NCI-H1417 treated with DMSO at 0.1 percent for 48 hours (cell line): ENCODE measurements around the gene TET1.
"Not testable (repeated sequence)": the region's sequence is repeated elsewhere in the genome, so short reads cannot be mapped to it uniquely, and the experiment has no call there.

Source experiments
- DNase-seq: peaks from one replicate; lab custom pipeline; 2025; lab: John Stamatoyannopoulos, UW

Gene TET1

GRCh38 chr10:68611227-68611626 lies 51.1 kb downstream of the TET1 start:
- no peak for DNase-seq

GRCh38 chr10:68613974-68614373 lies 53.8 kb downstream of the TET1 start:
- not testable (repeated sequence) for DNase-seq

- not testable (repeated sequence) for DNase-seq
Measured at GRCh38 chr10:68617691-68618090, 57.6 kb downstream of the TET1 start.

GRCh38 chr10:68618234-68618633 lies 58.1 kb downstream of the TET1 start:
- DNase-seq: no peak

- DNase-seq: no peak
Measured at GRCh38 chr10:68619595-68619994, 59.5 kb downstream of the TET1 start.

GRCh38 chr10:68625316-68625921 lies 65.3 kb downstream of the TET1 start:
- DNase-seq: no peak

- DNase-seq: no peak
Measured at GRCh38 chr10:68628576-68629127, 68.5 kb downstream of the TET1 start.

- not testable (repeated sequence) for DNase-seq
Measured at GRCh38 chr10:68632271-68632560, 72.1 kb downstream of the TET1 start.

- no peak for DNase-seq
Measured at GRCh38 chr10:68633281-68633680, 73.1 kb downstream of the TET1 start.

- no peak for DNase-seq
Measured at GRCh38 chr10:68633816-68634466, 73.8 kb downstream of the TET1 start.

GRCh38 chr10:68636335-68636734 lies 76.2 kb downstream of the TET1 start:
- DNase-seq: no peak

- not testable (repeated sequence) for DNase-seq
Measured at GRCh38 chr10:68643550-68643949, 83.4 kb downstream of the TET1 start.

- no peak for DNase-seq
Measured at GRCh38 chr10:68647672-68648341, 87.7 kb downstream of the TET1 start.

- DNase-seq: no peak
Measured at GRCh38 chr10:68655620-68656126, 95.5 kb downstream of the TET1 start.

- DNase-seq: no peak
Measured at GRCh38 chr10:68665841-68666240, 105.7 kb downstream of the TET1 start.

- no peak for DNase-seq
Measured at GRCh38 chr10:68666280-68666760, 106.2 kb downstream of the TET1 start.

GRCh38 chr10:68668231-68668630 lies 108.1 kb downstream of the TET1 start:
- no peak for DNase-seq

- DNase-seq: no peak
Measured at GRCh38 chr10:68668972-68669371, 108.8 kb downstream of the TET1 start.

- no peak for DNase-seq
Measured at GRCh38 chr10:68684413-68684812, 124.3 kb downstream of the TET1 start.

GRCh38 chr10:68696018-68696417 lies 135.9 kb downstream of the TET1 start:
- DNase-seq: no peak

- no peak for DNase-seq
Measured at GRCh38 chr10:68697106-68697505, 137.0 kb downstream of the TET1 start.

GRCh38 chr10:68700197-68700596 lies 140.1 kb downstream of the TET1 start:
- DNase-seq: no peak

GRCh38 chr10:68705548-68705947 lies 145.4 kb downstream of the TET1 start:
- no peak for DNase-seq
